Hepatocyte (in vitro differentiated cells): ENCODE results near the gene ZNF558. TPM values are rescaled to one million over a fixed set of nuclear protein-coding genes. Genes with fewer than 3 reads are reported as not detected.

Experiments
- DNase-seq: peaks from one replicate; pipeline ENCODE4 v3.0.0-alpha.2; 2016; ENCODE audit warnings: low spot score
- H2AFZ ChIP-seq: fragments of 200-600 bp; sonication (generic); 2 replicates; pipeline ENCODE4 v1.6.0; 2016; ENCODE audit warnings: antibody characterized with exemption, mild to moderate bottlenecking
- H3K27ac ChIP-seq: fragments of 200-600 bp; sonication (generic); 2 replicates; pipeline ENCODE4 v1.5.1; 2016; ENCODE audit warnings: mild to moderate bottlenecking
- H3K27me3 ChIP-seq: fragments of 200-600 bp; sonication (generic); 2 replicates; pipeline ENCODE4 v1.6.1; 2016
- H3K36me3 ChIP-seq: fragments of 200-600 bp; sonication (generic); replicated peaks from 2 replicates; pipeline ENCODE4 v1.5.1; 2016; ENCODE audit warnings: low read depth; ENCODE audit not compliant: insufficient read depth
- H3K4me1 ChIP-seq: fragments of 200-600 bp; sonication (generic); 2 replicates; pipeline ENCODE4 v1.5.1; 2016; ENCODE audit warnings: mild to moderate bottlenecking, moderate library complexity; ENCODE audit not compliant: insufficient read depth
- H3K4me2 ChIP-seq: fragments of 200-600 bp; sonication (generic); 2 replicates; pipeline ENCODE4 v1.6.0; 2016
- H3K4me3 ChIP-seq: fragments of 200-600 bp; sonication (generic); 2 replicates; pipeline ENCODE4 v1.5.1; 2016; ENCODE audit warnings: mild to moderate bottlenecking
- H3K79me2 ChIP-seq: fragments of 200-600 bp; sonication (generic); 2 replicates; pipeline ENCODE4 v1.6.0; 2017; ENCODE audit warnings: mild to moderate bottlenecking
- H3K9me2 ChIP-seq: fragments of 200-600 bp; sonication (generic); replicated peaks from 2 replicates; pipeline ENCODE4 v1.6.0; 2017; ENCODE audit warnings: mild to moderate bottlenecking; ENCODE audit not compliant: insufficient read depth
- H3K9me3 ChIP-seq: fragments of 200-600 bp; sonication (generic); 2 replicates; pipeline ENCODE4 v1.5.1; 2016; ENCODE audit warnings: low read depth, mild to moderate bottlenecking
- H4K20me1 ChIP-seq: fragments of 200-600 bp; sonication (generic); 2 replicates; pipeline ENCODE4 v1.6.0; 2016; ENCODE audit warnings: mild to moderate bottlenecking; ENCODE audit not compliant: insufficient read depth, poor library complexity, severe bottlenecking
- EZH2 ChIP-seq: fragments of 200-600 bp; sonication (generic); IDR thresholded peaks from 2 replicates; pipeline ENCODE4 v1.6.1; 2016; ENCODE audit warnings: antibody characterized with exemption, mild to moderate bottlenecking, borderline replicate concordance
- EZH2phosphoT487 ChIP-seq: fragments of 200-600 bp; sonication (generic); IDR thresholded peaks from one replicate; pipeline ENCODE4 v1.6.1; 2018; ENCODE audit warnings: antibody characterized with exemption, mild to moderate bottlenecking, low read depth, moderate library complexity; ENCODE audit not compliant: unreplicated experiment, severe bottlenecking
- WGBS: methylation state at CpG from one replicate; pipeline ENCODE4 v1.1.6; 2016; ENCODE audit warnings: low lambda C conversion rate; ENCODE audit errors: missing lambda C conversion rate; 5-methylcytosine and 5-hydroxymethylcytosine counted together
- polyA plus RNA-seq: library from polyadenylated mRNA; unstranded; fragments of >200 nt; fragmentation: Nextera tagmentation; extraction: Ambion mirVana; gene quantifications from 2 replicates; pipeline ENCODE4 v1.2.1, GENCODE V29; 2016
- total RNA-seq: library from RNA; depleted of rRNA; stranded (reverse); fragments of >200 nt; gene quantifications from 2 replicates; pipeline ENCODE4 v1.2.3, GENCODE V29; 2014
- TF ChIP-seq, protein P1 (sequence below): fragments of 200-600 bp; sonication (generic); IDR thresholded peaks from 2 replicates; pipeline ENCODE4 v1.5.1; 2016; ENCODE audit warnings: antibody characterized with exemption, mild to moderate bottlenecking; ENCODE audit not compliant: poor library complexity

The ZNF558 gene
- total and polyA plus RNA-seq, 2 experiments from 2014 or later: 25.1 to 31.0 TPM

DNA sequence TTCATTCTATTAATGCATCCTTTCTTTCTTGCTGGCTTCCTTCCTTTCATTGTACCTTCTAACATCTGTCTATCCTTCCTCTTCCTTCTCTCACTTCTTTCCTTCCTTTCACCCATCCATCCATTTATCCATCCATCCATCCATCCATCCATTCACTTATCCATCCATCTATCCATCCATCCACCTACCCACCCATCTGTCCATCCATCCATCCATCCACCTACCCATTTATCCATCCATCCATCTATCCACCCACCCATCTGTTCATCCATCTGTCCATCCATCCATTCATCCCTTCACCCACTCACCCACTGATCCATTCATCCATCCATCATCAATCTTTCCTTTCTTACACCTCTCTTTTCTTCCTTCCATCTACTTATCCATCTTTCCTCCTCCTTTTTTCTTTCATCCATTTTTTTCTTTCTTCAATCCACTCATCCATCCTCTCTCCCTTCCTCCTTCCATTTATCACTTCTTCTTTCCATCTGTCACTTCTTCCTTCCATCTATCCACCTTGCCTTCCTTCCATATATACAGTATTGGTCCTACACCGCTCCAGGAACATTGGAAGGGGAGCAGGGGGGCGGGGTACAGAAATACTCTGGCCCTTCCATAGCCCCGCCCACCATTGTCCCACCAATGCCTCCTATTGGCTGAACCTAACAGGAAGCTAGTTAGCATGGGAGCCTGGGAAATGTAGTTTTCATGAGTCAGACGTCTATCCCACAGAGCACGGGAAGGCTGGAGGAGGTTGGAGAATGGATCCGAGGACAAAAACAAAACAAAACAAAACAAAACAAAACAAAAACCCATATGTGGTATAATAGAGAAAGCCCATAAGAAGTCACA lies 46.0 kb upstream of the ZNF558 start:
- Histone ChIP-seq H3K36me3 (no peaks in the 10 kb centered on the region), H3K9me3 (no peaks in the 10 kb centered on the region), H3K4me2 (no peak overlapping the region), H3K27me3 (no peaks in the 10 kb centered on the region), H4K20me1 (no peaks in the 10 kb centered on the region), H3K9me2 (no peaks in the 10 kb centered on the region), H2AFZ (no peak overlapping the region), H3K4me3 (no peak overlapping the region), H3K27ac (no peak overlapping the region), H3K79me2 (no peaks in the 10 kb centered on the region), H3K4me1 (no peaks in the 10 kb centered on the region)
- 60% methylated on average over 6 of the region's 6 CpGs for WGBS
- TF ChIP-seq, protein P1, sequence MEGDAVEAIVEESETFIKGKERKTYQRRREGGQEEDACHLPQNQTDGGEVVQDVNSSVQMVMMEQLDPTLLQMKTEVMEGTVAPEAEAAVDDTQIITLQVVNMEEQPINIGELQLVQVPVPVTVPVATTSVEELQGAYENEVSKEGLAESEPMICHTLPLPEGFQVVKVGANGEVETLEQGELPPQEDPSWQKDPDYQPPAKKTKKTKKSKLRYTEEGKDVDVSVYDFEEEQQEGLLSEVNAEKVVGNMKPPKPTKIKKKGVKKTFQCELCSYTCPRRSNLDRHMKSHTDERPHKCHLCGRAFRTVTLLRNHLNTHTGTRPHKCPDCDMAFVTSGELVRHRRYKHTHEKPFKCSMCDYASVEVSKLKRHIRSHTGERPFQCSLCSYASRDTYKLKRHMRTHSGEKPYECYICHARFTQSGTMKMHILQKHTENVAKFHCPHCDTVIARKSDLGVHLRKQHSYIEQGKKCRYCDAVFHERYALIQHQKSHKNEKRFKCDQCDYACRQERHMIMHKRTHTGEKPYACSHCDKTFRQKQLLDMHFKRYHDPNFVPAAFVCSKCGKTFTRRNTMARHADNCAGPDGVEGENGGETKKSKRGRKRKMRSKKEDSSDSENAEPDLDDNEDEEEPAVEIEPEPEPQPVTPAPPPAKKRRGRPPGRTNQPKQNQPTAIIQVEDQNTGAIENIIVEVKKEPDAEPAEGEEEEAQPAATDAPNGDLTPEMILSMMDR: no peak
- TF ChIP-seq EZH2: no peak
- no peak for TF ChIP-seq EZH2phosphoT487
- DNase-seq: no peak

DNA sequence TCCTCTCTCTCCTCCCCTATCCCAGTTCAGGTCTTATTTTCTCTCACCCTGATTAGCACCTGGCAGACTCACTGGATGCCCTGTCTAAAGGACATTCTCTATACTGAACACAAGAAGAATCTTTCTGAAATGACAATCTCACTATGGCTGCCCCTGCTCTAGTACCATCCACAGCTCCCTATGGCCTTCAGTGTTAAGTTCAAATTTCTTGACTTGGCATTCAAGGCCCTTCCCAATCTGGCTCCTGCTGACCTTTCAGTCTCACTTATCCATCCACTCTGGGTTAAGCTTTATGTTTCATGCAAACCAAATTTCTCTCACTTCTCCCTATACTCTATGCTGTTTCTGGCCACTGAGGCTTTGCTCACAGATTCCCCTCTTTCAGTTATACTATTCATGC lies 34.2 kb upstream of the ZNF558 start:
- H3K27ac ChIP-seq: no peak overlapping the region
- no peaks in the 10 kb centered on the region for H3K36me3 ChIP-seq
- no peak overlapping the region for H3K4me3 ChIP-seq
- H3K9me2 ChIP-seq: no peaks in the 10 kb centered on the region
- H3K9me3 ChIP-seq: no peaks in the 10 kb centered on the region
- no peaks in the 10 kb centered on the region for H4K20me1 ChIP-seq
- H3K4me2 ChIP-seq: no peak overlapping the region
- no peak for TF ChIP-seq EZH2phosphoT487
- no peak for DNase-seq
- H3K4me1 ChIP-seq: no peaks in the 10 kb centered on the region
- H3K79me2 ChIP-seq: no peaks in the 10 kb centered on the region
- no peaks in the 10 kb centered on the region for H3K27me3 ChIP-seq
- no peak overlapping the region for H2AFZ ChIP-seq

DNA sequence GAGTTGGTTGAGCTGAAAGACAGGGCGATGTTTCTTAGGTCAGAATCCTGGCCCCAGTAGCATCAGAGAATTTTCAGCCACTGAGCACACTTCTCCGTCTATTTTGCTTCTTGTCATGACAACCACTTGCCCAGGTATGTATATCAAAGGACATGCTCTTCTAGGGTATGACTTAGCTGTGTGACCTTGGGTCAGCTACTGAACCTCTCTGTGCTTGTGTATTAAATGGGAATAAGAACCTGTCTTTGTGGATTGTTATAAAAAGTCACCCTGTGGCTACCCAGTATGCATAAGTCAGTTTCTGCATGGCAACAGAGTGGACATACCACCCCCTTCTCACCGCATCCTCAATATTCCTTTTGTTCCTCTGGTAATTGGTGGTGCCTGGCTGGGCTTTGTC lies 26.2 kb upstream of the ZNF558 start:
- 83% methylated on average over 3 of the region's 3 CpGs for WGBS
- no peak overlapping the region for H3K4me3 ChIP-seq
- H3K36me3 ChIP-seq: no peaks in the 10 kb centered on the region
- no peak overlapping the region for H3K27ac ChIP-seq
- no peaks in the 10 kb centered on the region for H3K9me3 ChIP-seq
- H2AFZ ChIP-seq: no peak overlapping the region
- H3K4me1 ChIP-seq: no peaks in the 10 kb centered on the region
- no peaks in the 10 kb centered on the region for H4K20me1 ChIP-seq
- H3K79me2 ChIP-seq: no peaks in the 10 kb centered on the region
- H3K9me2 ChIP-seq: no peaks in the 10 kb centered on the region
- TF ChIP-seq EZH2phosphoT487 (no peak), EZH2 (no peak)
- TF ChIP-seq, protein P1: no peak
- no peak overlapping the region for H3K4me2 ChIP-seq
- no peaks in the 10 kb centered on the region for H3K27me3 ChIP-seq
- no peak for DNase-seq

DNA sequence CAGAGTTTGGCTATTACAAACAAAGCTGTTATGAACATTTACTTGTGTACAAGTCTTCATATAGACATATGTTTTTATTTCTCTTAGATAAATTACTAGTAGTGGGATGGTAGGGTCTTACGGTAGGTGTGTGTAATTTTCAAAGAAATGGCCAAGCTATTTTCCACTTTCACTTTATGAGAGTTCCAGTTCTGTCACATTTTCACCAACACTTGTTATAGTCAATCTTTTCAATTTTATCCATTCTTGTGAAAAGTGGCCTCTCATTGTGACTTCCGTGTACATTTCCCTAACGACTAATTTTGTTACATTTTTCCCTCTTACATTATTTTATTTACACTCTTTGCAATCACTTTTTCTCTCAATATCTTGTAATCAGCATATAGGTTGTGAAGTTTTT lies 18.4 kb upstream of the ZNF558 start:
- Histone ChIP-seq H3K79me2 (no peaks in the 10 kb centered on the region), H3K4me3 (no peak overlapping the region), H3K27me3 (no peaks in the 10 kb centered on the region), H3K4me1 (no peaks in the 10 kb centered on the region), H4K20me1 (no peaks in the 10 kb centered on the region), H2AFZ (no peak overlapping the region), H3K9me3 (no peaks in the 10 kb centered on the region), H3K36me3 (no peaks in the 10 kb centered on the region), H3K27ac (no peak overlapping the region), H3K4me2 (no peak overlapping the region), H3K9me2 (no peaks in the 10 kb centered on the region)
- DNase-seq: no peak
- TF ChIP-seq, protein P1: no peak
- TF ChIP-seq EZH2 (no peak), EZH2phosphoT487 (no peak)
- WGBS: 82% methylated on average over 3 of the region's 3 CpGs
